GM23248 (cell line): ENCODE results near the gene MICAL2.

Experiments used
- EZH2 ChIP-seq: fragments of 200-600 bp; sonication (generic); IDR thresholded peaks from 2 replicates; pipeline ENCODE4 v1.6.1; 2018; ENCODE audit warnings: antibody characterized with exemption, mild to moderate bottlenecking; ENCODE audit not compliant: insufficient read depth, poor library complexity, severe bottlenecking
- EZH2phosphoT487 ChIP-seq: fragments of 200-600 bp; sonication (generic); IDR thresholded peaks from 2 replicates; pipeline ENCODE4 v1.6.1; 2018; ENCODE audit warnings: antibody characterized with exemption, moderate library complexity, mild to moderate bottlenecking, low read depth; ENCODE audit not compliant: insufficient read depth

- no peak for TF ChIP-seq EZH2
- no peak for TF ChIP-seq EZH2phosphoT487
These were observed 169.9 kb downstream of the MICAL2 start for GRCh38 chr11:12280199-12280837.
